Measurements from ENCODE around the gene TRMT13.

The TRMT13 gene

DNA sequence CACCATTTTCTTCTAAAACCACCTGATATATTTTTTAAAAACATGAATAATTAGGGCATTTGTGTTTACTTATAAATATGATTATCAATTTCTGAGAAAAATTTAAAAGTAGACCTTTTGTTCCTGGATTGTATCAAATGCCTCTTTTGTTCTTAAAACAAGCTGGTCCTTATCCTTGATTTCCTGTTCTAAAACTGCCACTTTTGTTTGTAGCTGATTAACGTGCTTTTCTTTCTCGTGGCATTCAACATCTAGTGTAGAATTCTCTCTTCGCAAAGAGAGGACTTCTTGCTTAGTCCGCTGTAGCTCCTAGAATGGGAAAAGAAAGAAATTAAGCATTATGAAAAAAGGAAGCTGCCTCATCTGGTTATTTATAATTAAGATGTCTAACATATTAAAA is 25.3 kb upstream of the TRMT13 start:
- H3K4me1 ChIP-seq (ENCODE audit: insufficient read depth, low read length, poor library complexity, severe bottlenecking) = no peaks in the 10 kb centered on the region
- H3K4me2 ChIP-seq (ENCODE audit: low read depth, low read length, poor library complexity, severe bottlenecking) = no peak overlapping the region
- peaks cover 69% of the 10 kb centered on the region for H3K36me3 ChIP-seq (ENCODE audit: insufficient read depth, low read length)
- no peaks in the 10 kb centered on the region for H3K79me2 ChIP-seq (ENCODE audit: insufficient read depth, low read length)
- H2AFZ ChIP-seq (ENCODE audit: low read length) = no peak overlapping the region
- no peaks in the 10 kb centered on the region for H3K9me3 ChIP-seq (ENCODE audit: insufficient read depth, low read depth, low read length)
- H3K9me2 ChIP-seq (replicated peaks; ENCODE audit: low read depth, low read length) = no peaks in the 10 kb centered on the region
- H3K9ac ChIP-seq (ENCODE audit: low read depth, low read length, poor library complexity, severe bottlenecking) = no peak overlapping the region
- no peak overlapping the region for H3K4me3 ChIP-seq (ENCODE audit: low read length, poor library complexity, severe bottlenecking)
- no peaks in the 10 kb centered on the region for H3K27me3 ChIP-seq (ENCODE audit: insufficient read depth, low read length, poor library complexity, severe bottlenecking)
- no peaks in the 10 kb centered on the region for H3F3A ChIP-seq (ENCODE audit: low read depth)
- TF ChIP-seq, protein P1, sequence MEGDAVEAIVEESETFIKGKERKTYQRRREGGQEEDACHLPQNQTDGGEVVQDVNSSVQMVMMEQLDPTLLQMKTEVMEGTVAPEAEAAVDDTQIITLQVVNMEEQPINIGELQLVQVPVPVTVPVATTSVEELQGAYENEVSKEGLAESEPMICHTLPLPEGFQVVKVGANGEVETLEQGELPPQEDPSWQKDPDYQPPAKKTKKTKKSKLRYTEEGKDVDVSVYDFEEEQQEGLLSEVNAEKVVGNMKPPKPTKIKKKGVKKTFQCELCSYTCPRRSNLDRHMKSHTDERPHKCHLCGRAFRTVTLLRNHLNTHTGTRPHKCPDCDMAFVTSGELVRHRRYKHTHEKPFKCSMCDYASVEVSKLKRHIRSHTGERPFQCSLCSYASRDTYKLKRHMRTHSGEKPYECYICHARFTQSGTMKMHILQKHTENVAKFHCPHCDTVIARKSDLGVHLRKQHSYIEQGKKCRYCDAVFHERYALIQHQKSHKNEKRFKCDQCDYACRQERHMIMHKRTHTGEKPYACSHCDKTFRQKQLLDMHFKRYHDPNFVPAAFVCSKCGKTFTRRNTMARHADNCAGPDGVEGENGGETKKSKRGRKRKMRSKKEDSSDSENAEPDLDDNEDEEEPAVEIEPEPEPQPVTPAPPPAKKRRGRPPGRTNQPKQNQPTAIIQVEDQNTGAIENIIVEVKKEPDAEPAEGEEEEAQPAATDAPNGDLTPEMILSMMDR (conservative IDR thresholded peaks at IDR 0.05; ENCODE audit: low read length) = no peak
- TF ChIP-seq EZH2phosphoT487 (IDR thresholded peaks at IDR 0.05; ENCODE audit: borderline replicate concordance) = no peak
- H4K20me1 ChIP-seq (ENCODE audit: insufficient read depth, low read length, poor library complexity, severe bottlenecking) = no peaks in the 10 kb centered on the region

GRCh38 chr1:100109554-100110066 is 23.4 kb upstream of the TRMT13 start:
- no peaks in the 10 kb centered on the region for H3F3A ChIP-seq (ENCODE audit: low read depth)
- no peaks in the 10 kb centered on the region for H3K9me2 ChIP-seq (replicated peaks; ENCODE audit: low read depth, low read length)
- H3K4me2 ChIP-seq (ENCODE audit: low read depth, low read length, poor library complexity, severe bottlenecking) = no peak overlapping the region
- H3K4me3 ChIP-seq (ENCODE audit: low read length, poor library complexity, severe bottlenecking) = no peak overlapping the region
- peaks cover 54% of the 10 kb centered on the region for H3K36me3 ChIP-seq (ENCODE audit: insufficient read depth, low read length)
- H3K9me3 ChIP-seq (ENCODE audit: insufficient read depth, low read depth, low read length) = no peaks in the 10 kb centered on the region
- no peaks in the 10 kb centered on the region for H3K27me3 ChIP-seq (ENCODE audit: insufficient read depth, low read length, poor library complexity, severe bottlenecking)
- H3K9ac ChIP-seq (ENCODE audit: low read depth, low read length, poor library complexity, severe bottlenecking) = no peak overlapping the region
- no peak for TF ChIP-seq EZH2phosphoT487 (IDR thresholded peaks at IDR 0.05; ENCODE audit: borderline replicate concordance)
- TF ChIP-seq, protein P1 (conservative IDR thresholded peaks at IDR 0.05; ENCODE audit: low read length) = no peak
- H2AFZ ChIP-seq (ENCODE audit: low read length) = no peak overlapping the region
- no peaks in the 10 kb centered on the region for H3K4me1 ChIP-seq (ENCODE audit: insufficient read depth, low read length, poor library complexity, severe bottlenecking)
- H4K20me1 ChIP-seq (ENCODE audit: insufficient read depth, low read length, poor library complexity, severe bottlenecking) = no peaks in the 10 kb centered on the region
- no peaks in the 10 kb centered on the region for H3K79me2 ChIP-seq (ENCODE audit: insufficient read depth, low read length)

DNA sequence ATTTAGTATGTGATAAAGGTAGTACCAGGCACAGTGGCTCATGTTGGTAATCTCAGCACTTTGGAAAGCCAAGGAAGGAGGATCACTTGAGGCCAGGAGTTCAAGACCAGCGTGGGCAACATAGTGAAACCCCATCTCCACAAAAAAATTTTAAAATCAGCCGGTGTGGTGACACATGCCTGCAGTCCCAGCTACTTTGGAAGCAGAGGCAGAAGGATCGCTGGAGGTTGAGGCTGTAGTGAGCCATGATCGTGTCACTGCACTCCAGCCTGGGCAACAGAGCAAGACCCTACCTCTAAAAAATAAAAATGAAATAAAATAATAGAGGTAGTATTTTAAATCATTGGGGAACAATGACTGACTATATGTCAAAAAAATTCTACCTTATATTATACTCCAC is 17.4 kb upstream of the TRMT13 start:
- no peak overlapping the region for H2AFZ ChIP-seq (ENCODE audit: low read length)
- H3K9ac ChIP-seq (ENCODE audit: low read depth, low read length, poor library complexity, severe bottlenecking) = no peak overlapping the region
- no peaks in the 10 kb centered on the region for H3F3A ChIP-seq (ENCODE audit: low read depth)
- no peaks in the 10 kb centered on the region for H3K79me2 ChIP-seq (ENCODE audit: insufficient read depth, low read length)
- H3K4me2 ChIP-seq (ENCODE audit: low read depth, low read length, poor library complexity, severe bottlenecking) = no peak overlapping the region
- peaks cover 40% of the 10 kb centered on the region for H3K36me3 ChIP-seq (ENCODE audit: insufficient read depth, low read length)
- H3K9me2 ChIP-seq (replicated peaks; ENCODE audit: low read depth, low read length) = no peaks in the 10 kb centered on the region
- no peaks in the 10 kb centered on the region for H3K4me1 ChIP-seq (ENCODE audit: insufficient read depth, low read length, poor library complexity, severe bottlenecking)
- H3K9me3 ChIP-seq (ENCODE audit: insufficient read depth, low read depth, low read length) = no peaks in the 10 kb centered on the region
- H4K20me1 ChIP-seq (ENCODE audit: insufficient read depth, low read length, poor library complexity, severe bottlenecking) = no peaks in the 10 kb centered on the region
- no peak for TF ChIP-seq EZH2phosphoT487 (IDR thresholded peaks at IDR 0.05; ENCODE audit: borderline replicate concordance)
- TF ChIP-seq, protein P1 (conservative IDR thresholded peaks at IDR 0.05; ENCODE audit: low read length) = no peak
- H3K27me3 ChIP-seq (ENCODE audit: insufficient read depth, low read length, poor library complexity, severe bottlenecking) = no peaks in the 10 kb centered on the region
- no peak overlapping the region for H3K4me3 ChIP-seq (ENCODE audit: low read length, poor library complexity, severe bottlenecking)

Measured in Loucy (cell line).